GM21576 (cell line): ENCODE measurements around the gene TOMM34.
A peak's percentile ranks its signal among the peaks of the same experiment; 100 is the strongest.

Source experiments
- ATAC-seq: cut with Tn5 transposase; IDR thresholded peaks from one replicate; pipeline ENCODE4 v1.9.1; 2021; ENCODE audit warnings: mild to moderate bottlenecking, moderate library complexity; ENCODE audit not compliant: unreplicated experiment

The TOMM34 gene

GRCh38 chr20:44960103-44960852 is at the start of gene TOMM34:
Gene TOMM34 (minus strand): TSS chr20:44960397. CDS start chr20:44960333, 64 bp downstream.
- peak; percentile 85 for ATAC-seq

GRCh38 chr20:45008521-45009049 is 48.4 kb upstream of the TOMM34 start:
- ATAC-seq, result no peak

GRCh38 chr20:44997668-44998067 is 37.5 kb upstream of the TOMM34 start:
- ATAC-seq, result no peak

- ATAC-seq, result no peak
These were observed 37.0 kb upstream of the TOMM34 start for GRCh38 chr20:44997171-44997570.

- no peak for ATAC-seq
These were observed 33.1 kb upstream of the TOMM34 start for GRCh38 chr20:44993343-44993742.

GRCh38 chr20:44990957-44991356 is 30.8 kb upstream of the TOMM34 start:
- no peak for ATAC-seq

- no peak for ATAC-seq
These were observed 30.2 kb upstream of the TOMM34 start for GRCh38 chr20:44990425-44990824.

- ATAC-seq, result no peak
These were observed 28.5 kb upstream of the TOMM34 start for GRCh38 chr20:44988631-44989171.

GRCh38 chr20:44983093-44983674 is 23.0 kb upstream of the TOMM34 start:
- no peak for ATAC-seq

- ATAC-seq, result no peak
These were observed 21.7 kb upstream of the TOMM34 start for GRCh38 chr20:44981736-44982406.

GRCh38 chr20:44979090-44979621 is 19.0 kb upstream of the TOMM34 start:
- ATAC-seq, result peak; percentile 95

GRCh38 chr20:44976698-44977097 is 16.5 kb upstream of the TOMM34 start:
- no peak for ATAC-seq

- ATAC-seq, result no peak
These were observed 12.9 kb upstream of the TOMM34 start for GRCh38 chr20:44973053-44973452.

- no peak for ATAC-seq
These were observed 10.1 kb upstream of the TOMM34 start for GRCh38 chr20:44970243-44970757.

GRCh38 chr20:44969300-44969894 is 9.2 kb upstream of the TOMM34 start:
- ATAC-seq, result no peak

- no peak for ATAC-seq
These were observed 7.1 kb upstream of the TOMM34 start for GRCh38 chr20:44967207-44967807.

GRCh38 chr20:44966030-44966961 is 6.1 kb upstream of the TOMM34 start, which contains the start of gene STK4:
Gene STK4 (plus strand): TSS chr20:44966512. CDS start chr20:44966569, 57 bp downstream.
- peak; percentile 67 for ATAC-seq

GRCh38 chr20:44965651-44966029 is 5.4 kb upstream of the TOMM34 start:
- no peak for ATAC-seq
